Skeletal muscle satellite cell (primary cell): ENCODE measurements around the gene AP2B1.
"Not testable (repeated sequence)": the region's sequence is repeated elsewhere in the genome, so short reads cannot be mapped to it uniquely, and the experiment has no call there.

Experiments
- H3K27me3 ChIP-seq: 2 replicates; pipeline ENCODE4 v1.7.0; 2013; ENCODE audit warnings: low read length; ENCODE audit not compliant: control insufficient read depth, insufficient read depth
- H3K36me3 ChIP-seq: 2 replicates; pipeline ENCODE4 v1.7.0; 2013; ENCODE audit warnings: mild to moderate bottlenecking, control low read depth, low read length; ENCODE audit not compliant: insufficient read depth
- H3K4me1 ChIP-seq: 2 replicates; pipeline ENCODE4 v1.7.0; 2013; ENCODE audit warnings: low read length; ENCODE audit not compliant: control insufficient read depth, insufficient read depth
- H3K4me2 ChIP-seq: 2 replicates; pipeline ENCODE4 v1.7.0; 2013; ENCODE audit warnings: mild to moderate bottlenecking, low read length
- H3K4me3 ChIP-seq: 2 replicates; pipeline ENCODE4 v1.7.0; 2013; ENCODE audit warnings: low read length
- H3K9ac ChIP-seq: 2 replicates; pipeline ENCODE4 v1.7.0; 2013; ENCODE audit warnings: mild to moderate bottlenecking, low read depth, low read length, moderate library complexity
- H3K9me3 ChIP-seq: replicated peaks from 2 replicates; pipeline ENCODE4 v1.7.0; 2013; ENCODE audit warnings: mild to moderate bottlenecking, control low read depth, low read length

The AP2B1 gene

GRCh38 chr17:35745246-35745645 is 158.1 kb downstream of the AP2B1 start:
- H3K9ac ChIP-seq, result no peak overlapping the region
- H3K4me2 ChIP-seq, result no peak overlapping the region
- no peaks in the 10 kb centered on the region for H3K36me3 ChIP-seq
- no peaks in the 10 kb centered on the region for H3K9me3 ChIP-seq
- peaks cover 11% of the 10 kb centered on the region for H3K4me1 ChIP-seq
- H3K27me3 ChIP-seq, result peaks cover 72% of the 10 kb centered on the region
- H3K4me3 ChIP-seq, result no peak overlapping the region

DNA sequence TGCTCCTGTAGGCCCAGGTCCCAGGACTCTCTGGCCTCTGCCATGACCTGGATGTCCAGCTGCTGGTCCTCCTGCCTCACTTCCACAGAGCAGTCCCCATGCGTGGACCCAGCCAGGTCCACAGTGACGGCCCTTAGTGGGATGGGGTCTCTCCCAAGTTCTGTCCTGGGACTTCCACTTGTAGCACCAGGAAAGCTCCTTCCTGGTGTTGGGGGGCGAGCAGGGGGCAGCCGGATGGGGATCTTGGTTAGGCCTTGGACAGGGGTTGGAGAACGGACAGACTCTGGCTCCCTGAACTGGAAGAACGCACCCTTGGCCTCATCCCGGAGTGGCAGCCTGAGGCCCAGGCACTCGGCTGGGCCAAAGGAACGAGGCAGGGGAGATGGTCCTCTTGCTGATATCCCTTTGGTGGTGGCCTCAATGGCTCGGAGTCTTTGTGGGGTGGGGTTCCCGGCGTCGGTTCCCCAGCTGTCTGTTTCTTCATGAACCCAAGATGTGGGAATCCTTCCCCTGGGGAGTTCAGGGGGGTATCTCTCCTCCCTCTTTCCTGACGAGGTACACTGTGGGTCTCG is 158.7 kb downstream of the AP2B1 start:
- peaks cover 13% of the 10 kb centered on the region for H3K4me1 ChIP-seq
- peaks cover 72% of the 10 kb centered on the region for H3K27me3 ChIP-seq

GRCh38 chr17:35747540-35748017 is 160.5 kb downstream of the AP2B1 start:
- Histone ChIP-seq H3K36me3 (no peaks in the 10 kb centered on the region), H3K4me3 (no peak overlapping the region), H3K9me3 (no peaks in the 10 kb centered on the region), H3K4me2 (no peak overlapping the region), H3K27me3 (peaks cover 61% of the 10 kb centered on the region), H3K4me1 (peaks cover 10% of the 10 kb centered on the region), H3K9ac (no peak overlapping the region)

More for the DNA sequence above, 158.7 kb downstream of the AP2B1 start:
- no peak overlapping the region for H3K4me2 ChIP-seq
- H3K9ac ChIP-seq, result no peak overlapping the region
- no peaks in the 10 kb centered on the region for H3K9me3 ChIP-seq
- no peaks in the 10 kb centered on the region for H3K36me3 ChIP-seq
- H3K4me3 ChIP-seq, result no peak overlapping the region

GRCh38 chr17:35748341-35748841 is 161.3 kb downstream of the AP2B1 start:
- Histone ChIP-seq H3K4me2 (no peak overlapping the region), H3K4me3 (no peak overlapping the region), H3K9me3 (no peaks in the 10 kb centered on the region), H3K4me1 (peaks cover 10% of the 10 kb centered on the region), H3K9ac (no peak overlapping the region), H3K36me3 (no peaks in the 10 kb centered on the region), H3K27me3 (peaks cover 67% of the 10 kb centered on the region)

GRCh38 chr17:35748979-35749378 is 161.9 kb downstream of the AP2B1 start:
- H3K4me3 ChIP-seq, result no peak overlapping the region
- H3K27me3 ChIP-seq, result peaks cover 73% of the 10 kb centered on the region
- no peak overlapping the region for H3K9ac ChIP-seq
- no peak overlapping the region for H3K4me2 ChIP-seq
- H3K36me3 ChIP-seq, result no peaks in the 10 kb centered on the region
- peaks cover 10% of the 10 kb centered on the region for H3K4me1 ChIP-seq
- no peaks in the 10 kb centered on the region for H3K9me3 ChIP-seq

DNA sequence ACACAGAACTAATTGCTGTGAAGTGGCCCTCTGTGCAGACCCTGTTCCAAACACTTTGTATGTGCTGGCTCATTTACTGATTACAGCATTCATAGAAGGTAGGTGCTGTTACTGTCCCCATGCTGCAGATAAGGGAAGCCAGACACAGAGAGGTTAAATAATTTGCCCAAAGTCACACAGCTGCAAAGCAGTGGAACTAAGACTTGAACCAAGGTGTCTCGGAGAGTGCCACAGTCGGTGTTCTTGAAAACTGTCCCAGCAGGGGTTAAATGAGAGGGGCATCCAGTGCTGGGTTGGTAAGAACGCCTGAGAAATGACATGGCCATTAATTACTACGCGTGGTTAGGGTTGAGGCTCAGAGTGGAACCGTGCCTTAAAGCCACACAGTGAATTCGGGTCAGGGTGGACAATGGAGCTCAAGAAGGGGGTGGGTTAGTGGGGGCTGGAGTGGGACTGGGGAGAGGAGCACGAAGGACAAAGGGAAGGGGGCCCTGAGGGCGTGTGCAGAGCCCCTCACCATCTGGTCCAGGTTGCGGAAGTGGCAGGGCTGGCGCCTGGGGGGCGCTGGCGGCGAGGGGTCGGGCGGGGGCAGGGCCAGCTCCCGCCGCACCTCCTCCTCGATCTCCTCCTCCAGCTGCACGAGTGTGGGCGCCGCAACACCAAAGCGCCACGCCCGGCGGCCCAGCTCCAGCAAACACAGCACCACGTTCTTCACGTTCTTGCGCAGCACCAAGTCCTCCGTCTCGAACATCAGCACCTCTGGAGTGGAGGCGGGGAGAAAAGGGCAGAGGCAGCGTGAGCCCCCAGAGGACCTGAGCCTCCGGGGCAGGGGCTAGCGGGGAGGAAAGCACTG is 162.7 kb downstream of the AP2B1 start:
- Histone ChIP-seq H3K36me3 (no peaks in the 10 kb centered on the region), H3K4me1 (peaks cover 10% of the 10 kb centered on the region), H3K4me3 (no peak overlapping the region), H3K4me2 (peak overlapping the region; percentile 65), H3K9ac (no peak overlapping the region), H3K9me3 (no peaks in the 10 kb centered on the region), H3K27me3 (peaks cover 73% of the 10 kb centered on the region)

DNA sequence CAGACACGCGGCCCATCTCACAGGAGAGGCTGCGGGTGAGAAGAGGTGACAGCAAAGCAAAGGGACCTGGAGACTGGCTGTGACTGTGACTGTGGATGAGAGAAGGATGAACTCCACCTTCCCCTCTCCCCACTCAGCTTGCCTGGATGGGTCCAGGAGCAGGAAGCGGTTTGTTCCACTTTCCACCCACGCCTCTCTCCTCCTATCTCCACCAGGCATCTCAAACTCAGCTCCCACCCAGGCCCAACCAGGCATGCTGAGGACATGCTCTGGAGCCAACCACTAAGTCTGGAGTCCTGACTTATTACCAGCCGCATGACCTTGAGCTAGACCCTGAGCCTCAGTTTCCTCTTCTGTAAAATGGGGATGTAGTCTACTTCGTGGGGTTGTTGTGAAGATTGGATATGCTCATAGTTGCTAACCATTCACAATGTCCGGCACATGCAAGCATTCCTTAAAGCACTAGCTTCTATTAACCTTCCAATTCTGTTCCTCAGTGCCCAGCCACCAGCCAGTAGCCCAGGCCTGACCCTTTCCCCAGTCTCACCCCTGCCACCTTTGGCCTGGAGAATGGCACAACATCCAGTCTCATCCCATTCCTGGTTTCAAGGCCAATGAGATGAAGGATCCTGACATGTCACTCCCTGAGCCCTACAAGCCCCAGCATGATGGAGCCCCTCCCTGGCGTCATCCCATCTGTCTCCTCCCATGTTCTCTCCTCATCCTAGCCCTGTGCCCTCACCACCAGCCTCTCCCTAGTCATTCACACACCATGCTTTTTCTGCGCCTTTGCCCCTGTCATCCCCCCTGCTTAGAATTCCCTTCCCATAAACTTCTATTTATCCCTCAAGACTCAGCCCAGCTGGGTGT is 163.6 kb downstream of the AP2B1 start:
- Histone ChIP-seq H3K4me3 (no peak overlapping the region), H3K4me1 (peaks cover 10% of the 10 kb centered on the region), H3K36me3 (no peaks in the 10 kb centered on the region), H3K27me3 (peaks cover 68% of the 10 kb centered on the region), H3K4me2 (peak overlapping the region; percentile 65), H3K9me3 (no peaks in the 10 kb centered on the region), H3K9ac (no peak overlapping the region)

DNA sequence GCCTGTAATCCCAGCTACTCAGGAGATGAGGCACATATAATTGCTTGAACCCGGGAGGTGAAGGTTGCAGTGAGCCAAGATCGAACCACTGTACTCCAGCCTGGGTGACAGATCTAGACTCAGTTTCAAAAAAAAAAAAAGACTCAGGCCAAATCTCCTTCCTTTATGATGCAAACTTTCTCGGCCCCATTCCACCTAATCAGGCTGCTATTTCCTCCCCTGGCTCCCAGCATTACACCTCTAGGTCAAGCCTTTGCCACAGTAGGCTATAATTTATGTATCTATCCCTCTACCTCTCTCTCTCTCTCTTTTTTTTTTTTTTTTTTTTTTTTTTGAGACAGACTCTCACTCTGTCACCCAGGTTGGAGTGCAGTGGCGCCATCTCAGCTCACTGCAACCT is 164.4 kb downstream of the AP2B1 start:
- H3K36me3 ChIP-seq, H3K4me3 ChIP-seq, H3K9ac ChIP-seq, H3K9me3 ChIP-seq, H3K4me2 ChIP-seq: not testable (repeated sequence)
- Histone ChIP-seq H3K4me1 (peaks cover 10% of the 10 kb centered on the region), H3K27me3 (peaks cover 60% of the 10 kb centered on the region)

- no peak overlapping the region for H3K4me2 ChIP-seq
- H3K4me1 ChIP-seq, result peaks cover 10% of the 10 kb centered on the region
Observed at GRCh38 chr17:35752471-35752870, 165.3 kb downstream of the AP2B1 start.

DNA sequence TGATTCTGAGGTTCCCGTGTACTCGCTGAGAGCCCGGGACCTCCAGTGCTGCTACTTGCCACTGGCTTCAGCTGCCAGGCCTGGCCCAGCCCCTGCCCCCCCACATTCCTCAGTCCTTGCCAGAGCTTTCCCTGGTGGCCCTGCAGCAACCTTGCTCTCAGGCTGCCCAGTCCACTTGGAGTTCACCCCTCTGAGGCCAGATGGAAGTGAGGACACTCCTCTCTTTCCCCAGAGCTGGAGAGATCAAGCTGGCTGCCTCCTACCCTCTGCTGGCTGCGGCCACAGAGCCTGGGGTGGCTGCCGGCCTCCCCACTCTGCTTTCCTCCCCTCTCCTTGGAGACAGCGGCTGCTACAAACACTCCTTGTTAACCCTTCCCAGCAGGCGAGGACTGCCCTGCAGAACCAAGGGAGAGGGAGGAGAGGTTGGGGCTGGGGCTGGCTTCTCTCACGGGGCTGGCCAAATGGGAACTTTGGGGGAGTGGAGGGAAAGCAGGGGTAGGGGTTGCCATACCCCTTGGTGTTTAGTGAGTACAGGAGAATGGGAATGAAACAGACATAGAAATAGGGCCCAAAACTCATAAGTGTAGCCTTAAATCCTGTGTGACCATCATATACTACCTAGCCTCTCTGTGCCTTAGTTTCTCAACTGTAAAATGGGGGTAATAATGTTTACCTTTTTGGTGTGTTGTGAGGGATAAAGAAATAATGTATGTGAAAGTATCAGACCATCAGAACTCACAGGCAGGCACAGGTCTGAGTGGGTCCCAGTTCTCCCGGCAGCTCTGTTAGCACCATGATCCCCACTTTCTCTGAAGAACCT is 166.0 kb downstream of the AP2B1 start, which contains the start of gene GAS2L2:
GAS2L2 (minus strand) TSS at position 295 of the 820 bp plus-strand sequence. CDS start 389 bp downstream, outside the sequence.
- Histone ChIP-seq H3K36me3 (no peaks in the 10 kb centered on the region), H3K4me3 (no peak within 1 kb of the TSS), H3K4me1 (peaks cover 10% of the 10 kb centered on the region), H3K4me2 (no peak within 1 kb of the TSS), H3K9ac (no peak within 1 kb of the TSS), H3K27me3 (peaks cover 64% of the 10 kb centered on the region), H3K9me3 (no peaks in the 10 kb centered on the region)

More at GRCh38 chr17:35752471-35752870, 165.3 kb downstream of the AP2B1 start:
- H3K27me3 ChIP-seq, result peaks cover 63% of the 10 kb centered on the region
- no peaks in the 10 kb centered on the region for H3K36me3 ChIP-seq
- H3K4me3 ChIP-seq, result no peak overlapping the region
- H3K9me3 ChIP-seq, result no peaks in the 10 kb centered on the region
- no peak overlapping the region for H3K9ac ChIP-seq
